Uterus (tissue), 2 donors: Measurements from ENCODE around the gene CD8A.

Experiments used
- CTCF ChIP-seq, 4 experiments: fragments of 200-600 bp in 2 of 4; fragments of 450-650 bp in 2 of 4; sonication (generic) in 2 of 4; IDR thresholded peaks; one replicate each; pipeline ENCODE4 v1.5.1; 2016 to 2019; ENCODE audit warnings: antibody characterized with exemption in 4 of 4, mild to moderate bottlenecking in 2 of 4, moderate library complexity in 1 of 4
- POLR2A ChIP-seq, 2 donors: fragments of 450-650 bp; IDR thresholded peaks; one replicate each; pipeline ENCODE4 v1.6.1; 2016; ENCODE audit warnings: antibody characterized with exemption in 2 of 2, mild to moderate bottlenecking in 1 of 2, moderate library complexity in 1 of 2

GRCh38 chr2:86807468-86808275 is 17.0 kb upstream of the CD8A start:
- TF ChIP-seq CTCF (IDR thresholded peaks at IDR 0.05) (no peak), POLR2A (IDR thresholded peaks at IDR 0.05) (no peak)
